PFSK-1 (cell line): Measurements from ENCODE around the gene CLTRN.

ENCODE experiments used
- POLR2AphosphoS5 ChIP-seq: IDR thresholded peaks from 2 replicates; pipeline ENCODE4 v1.6.1; 2012; ENCODE audit warnings: low read depth, mild to moderate bottlenecking, control low read depth, low read length, moderate library complexity
- TF ChIP-seq, protein P1 (sequence below), 2 experiments: IDR thresholded peaks; 2 replicates each; pipeline versions ENCODE4 v1.6.1 to v1.8.0; 2011 to 2012; ENCODE audit warnings: low read depth in 2 of 2, low read length in 2 of 2, control low read depth in 1 of 2, inconsistent platforms in 1 of 2, mild to moderate bottlenecking in 1 of 2, moderate library complexity in 1 of 2; ENCODE audit not compliant: insufficient read depth in 1 of 2

- TF ChIP-seq POLR2AphosphoS5 = no peak; the same call in 1 of the 2 replicates
- TF ChIP-seq, protein P1, sequence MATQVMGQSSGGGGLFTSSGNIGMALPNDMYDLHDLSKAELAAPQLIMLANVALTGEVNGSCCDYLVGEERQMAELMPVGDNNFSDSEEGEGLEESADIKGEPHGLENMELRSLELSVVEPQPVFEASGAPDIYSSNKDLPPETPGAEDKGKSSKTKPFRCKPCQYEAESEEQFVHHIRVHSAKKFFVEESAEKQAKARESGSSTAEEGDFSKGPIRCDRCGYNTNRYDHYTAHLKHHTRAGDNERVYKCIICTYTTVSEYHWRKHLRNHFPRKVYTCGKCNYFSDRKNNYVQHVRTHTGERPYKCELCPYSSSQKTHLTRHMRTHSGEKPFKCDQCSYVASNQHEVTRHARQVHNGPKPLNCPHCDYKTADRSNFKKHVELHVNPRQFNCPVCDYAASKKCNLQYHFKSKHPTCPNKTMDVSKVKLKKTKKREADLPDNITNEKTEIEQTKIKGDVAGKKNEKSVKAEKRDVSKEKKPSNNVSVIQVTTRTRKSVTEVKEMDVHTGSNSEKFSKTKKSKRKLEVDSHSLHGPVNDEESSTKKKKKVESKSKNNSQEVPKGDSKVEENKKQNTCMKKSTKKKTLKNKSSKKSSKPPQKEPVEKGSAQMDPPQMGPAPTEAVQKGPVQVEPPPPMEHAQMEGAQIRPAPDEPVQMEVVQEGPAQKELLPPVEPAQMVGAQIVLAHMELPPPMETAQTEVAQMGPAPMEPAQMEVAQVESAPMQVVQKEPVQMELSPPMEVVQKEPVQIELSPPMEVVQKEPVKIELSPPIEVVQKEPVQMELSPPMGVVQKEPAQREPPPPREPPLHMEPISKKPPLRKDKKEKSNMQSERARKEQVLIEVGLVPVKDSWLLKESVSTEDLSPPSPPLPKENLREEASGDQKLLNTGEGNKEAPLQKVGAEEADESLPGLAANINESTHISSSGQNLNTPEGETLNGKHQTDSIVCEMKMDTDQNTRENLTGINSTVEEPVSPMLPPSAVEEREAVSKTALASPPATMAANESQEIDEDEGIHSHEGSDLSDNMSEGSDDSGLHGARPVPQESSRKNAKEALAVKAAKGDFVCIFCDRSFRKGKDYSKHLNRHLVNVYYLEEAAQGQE (IDR thresholded peaks at IDR 0.05; ENCODE audit: insufficient read depth in 1 of 2, low read depth in 2 of 2, low read length in 2 of 2) = no peak
These were observed 9.9 kb upstream of the CLTRN start for GRCh38 chrX:15674514-15674840.
